ENCODE results near the gene GSAP.

GSAP gene

DNA sequence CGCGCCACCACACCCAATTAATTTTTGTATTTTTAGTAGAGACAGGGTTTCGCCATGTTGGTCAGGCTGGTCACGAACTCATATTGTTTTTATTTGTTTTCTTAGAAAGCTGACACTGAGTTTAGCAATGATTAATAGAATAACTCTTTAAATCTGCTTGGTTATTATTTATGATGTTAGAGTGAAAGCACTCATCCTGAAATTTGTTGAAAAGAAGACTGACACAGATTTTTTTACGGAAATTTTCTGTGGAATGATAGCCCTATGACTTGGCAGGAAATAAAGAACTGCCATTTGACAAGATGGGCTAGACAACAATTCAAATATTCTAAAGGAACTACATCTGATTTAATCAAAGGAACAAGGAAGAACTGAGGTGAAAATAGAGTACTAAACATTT lies 4.3 kb upstream of the GSAP start:
- H3K36me3 ChIP-seq (ENCODE audit: low read depth): no peaks in the 10 kb centered on the region
- ATAC-seq (ENCODE audit: low read depth) (no peak), DNase-seq (ENCODE audit: low spot score) (no peak)
- H3K9me3 ChIP-seq (ENCODE audit: severe bottlenecking): no peaks in the 10 kb centered on the region
- H3K4me1 ChIP-seq (ENCODE audit: insufficient read depth, poor library complexity, severe bottlenecking): peaks cover 12% of the 10 kb centered on the region
- no peak overlapping the region for H3K27ac ChIP-seq (ENCODE audit: poor library complexity, severe bottlenecking)
- no peaks in the 10 kb centered on the region for H3K27me3 ChIP-seq (ENCODE audit: insufficient read depth, poor library complexity, severe bottlenecking)
- TF ChIP-seq CTCF (IDR thresholded peaks at IDR 0.05; ENCODE audit: poor library complexity, severe bottlenecking): no peak
- no peak overlapping the region for H3K4me3 ChIP-seq (ENCODE audit: severe bottlenecking)

GRCh38 chr7:77419102-77419501 lies 3.0 kb upstream of the GSAP start:
- Histone ChIP-seq H3K9me3 (ENCODE audit: severe bottlenecking) (no peaks in the 10 kb centered on the region), H3K27ac (ENCODE audit: poor library complexity, severe bottlenecking) (no peak overlapping the region), H3K4me1 (ENCODE audit: insufficient read depth, poor library complexity, severe bottlenecking) (peaks cover 11% of the 10 kb centered on the region), H3K27me3 (ENCODE audit: insufficient read depth, poor library complexity, severe bottlenecking) (no peaks in the 10 kb centered on the region), H3K4me3 (ENCODE audit: severe bottlenecking) (no peak overlapping the region), H3K36me3 (ENCODE audit: low read depth) (no peaks in the 10 kb centered on the region)
- TF ChIP-seq CTCF (IDR thresholded peaks at IDR 0.05; ENCODE audit: poor library complexity, severe bottlenecking): no peak
- no peak for ATAC-seq (ENCODE audit: low read depth)
- DNase-seq (ENCODE audit: low spot score): no peak

GRCh38 chr7:77417801-77418200 lies 1.7 kb upstream of the GSAP start:
- ATAC-seq (ENCODE audit: low read depth) (no peak), DNase-seq (ENCODE audit: low spot score) (no peak)
- Histone ChIP-seq H3K4me1 (ENCODE audit: insufficient read depth, poor library complexity, severe bottlenecking) (peaks cover 15% of the 10 kb centered on the region), H3K36me3 (ENCODE audit: low read depth) (no peaks in the 10 kb centered on the region), H3K27me3 (ENCODE audit: insufficient read depth, poor library complexity, severe bottlenecking) (no peaks in the 10 kb centered on the region), H3K27ac (ENCODE audit: poor library complexity, severe bottlenecking) (no peak overlapping the region), H3K9me3 (ENCODE audit: severe bottlenecking) (no peaks in the 10 kb centered on the region), H3K4me3 (ENCODE audit: severe bottlenecking) (no peak overlapping the region)
- TF ChIP-seq CTCF (IDR thresholded peaks at IDR 0.05; ENCODE audit: poor library complexity, severe bottlenecking): no peak

DNA sequence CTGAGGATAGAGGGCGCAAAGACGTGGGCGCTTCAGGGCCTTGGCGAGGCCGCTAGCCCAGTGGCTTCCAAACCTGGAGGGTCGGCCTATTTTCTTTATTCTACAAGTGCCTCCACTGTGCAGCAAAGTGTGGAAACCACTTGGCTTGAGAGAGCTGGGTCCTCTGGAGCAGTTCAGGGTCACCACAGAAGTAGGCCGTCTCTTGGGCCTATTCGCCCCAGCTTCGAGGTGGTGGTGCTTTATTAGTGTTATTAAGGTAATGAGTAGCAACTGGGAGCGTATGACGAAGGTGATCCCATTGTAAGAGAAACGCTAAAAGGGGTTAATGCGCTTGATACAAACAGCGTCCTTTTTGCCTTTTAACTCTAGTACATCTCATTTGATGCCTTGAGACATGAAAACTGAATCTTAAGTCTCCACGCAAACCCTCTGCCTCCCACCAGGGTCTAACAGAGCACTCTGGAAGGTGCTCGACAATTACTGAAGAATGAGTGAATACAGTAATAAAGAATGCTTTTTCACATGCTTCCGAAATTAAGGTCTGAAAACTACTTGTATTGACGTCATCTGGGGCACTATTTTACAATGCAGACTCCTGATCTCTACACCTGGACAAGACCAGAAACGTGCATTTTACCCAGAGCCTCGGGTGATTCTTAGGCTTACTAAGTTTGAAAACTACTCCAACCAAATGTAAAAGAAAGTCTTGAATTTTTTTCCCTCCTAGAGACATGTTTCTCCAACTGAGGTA lies 647 bp upstream of the GSAP start:
- H3K9me3 ChIP-seq (ENCODE audit: severe bottlenecking): no peaks in the 10 kb centered on the region
- H3K4me1 ChIP-seq (ENCODE audit: insufficient read depth, poor library complexity, severe bottlenecking): peaks cover 15% of the 10 kb centered on the region
- DNase-seq (ENCODE audit: low spot score) (no peak), ATAC-seq (ENCODE audit: low read depth) (no peak; the same call in 1 of the 3 replicates)
- peak overlapping the region; percentile 14 for H3K27ac ChIP-seq (ENCODE audit: poor library complexity, severe bottlenecking)
- peak; percentile 20 for TF ChIP-seq CTCF (IDR thresholded peaks at IDR 0.05; ENCODE audit: poor library complexity, severe bottlenecking)
- peak overlapping the region; percentile 76 for H3K4me3 ChIP-seq (ENCODE audit: severe bottlenecking)
- no peaks in the 10 kb centered on the region for H3K27me3 ChIP-seq (ENCODE audit: insufficient read depth, poor library complexity, severe bottlenecking)
- no peaks in the 10 kb centered on the region for H3K36me3 ChIP-seq (ENCODE audit: low read depth)

DNA sequence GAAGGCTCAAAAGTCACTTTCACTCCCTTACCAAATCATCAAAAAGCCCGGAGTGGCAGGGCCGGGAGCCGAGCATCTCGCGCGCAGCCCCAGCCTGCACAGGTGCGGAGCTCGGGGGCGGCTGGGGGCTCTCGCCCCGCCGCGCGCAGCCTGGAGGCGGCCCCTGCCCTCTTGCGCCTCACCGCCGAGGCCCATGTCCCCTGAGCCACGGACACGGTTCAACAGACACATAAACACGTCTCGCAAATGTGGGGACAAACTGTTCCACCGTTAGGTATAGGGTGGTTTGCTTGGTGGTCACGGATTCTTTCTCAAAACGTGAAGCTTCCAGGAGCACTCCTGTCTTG lies 700 bp downstream of the GSAP start:
- Histone ChIP-seq H3K36me3 (ENCODE audit: low read depth) (no peaks in the 10 kb centered on the region), H3K4me1 (ENCODE audit: insufficient read depth, poor library complexity, severe bottlenecking) (peaks cover 26% of the 10 kb centered on the region), H3K27me3 (ENCODE audit: insufficient read depth, poor library complexity, severe bottlenecking) (no peaks in the 10 kb centered on the region), H3K27ac (ENCODE audit: poor library complexity, severe bottlenecking) (peak overlapping the region; percentile 14), H3K4me3 (ENCODE audit: severe bottlenecking) (peak overlapping the region; percentile 76), H3K9me3 (ENCODE audit: severe bottlenecking) (no peaks in the 10 kb centered on the region)
- DNase-seq (ENCODE audit: low spot score) (no peak), ATAC-seq (ENCODE audit: low read depth) (peak; percentile 21)
- TF ChIP-seq CTCF (IDR thresholded peaks at IDR 0.05; ENCODE audit: poor library complexity, severe bottlenecking): no peak

Data from RWPE2 (cell line).